Measurements from ENCODE around the gene PIK3C3. TPM values are rescaled to one million over a fixed set of nuclear protein-coding genes. Genes with fewer than 3 reads are reported as not detected.

The PIK3C3 gene
- total and polyA plus RNA-seq, 2 of the 8 experiments (the other 6 are each of a cell fraction or from before 2014, with no cell fraction given), result 15.3 to 47.4 TPM

- no peak for TF ChIP-seq CHD7 (IDR thresholded peaks at IDR 0.05; ENCODE audit: insufficient replicate concordance, low read length)
- TF ChIP-seq TCF12 (IDR thresholded peaks at IDR 0.05; ENCODE audit: low read depth, low read length), result no peak
- TF ChIP-seq BCL11A (IDR thresholded peaks at IDR 0.05; ENCODE audit: low read depth in 2 of 2, low read length in 2 of 2), result no peak
- no peak for TF ChIP-seq SIX5 (IDR thresholded peaks at IDR 0.05; ENCODE audit: low read depth, low read length)
- TF ChIP-seq POU5F1 (IDR thresholded peaks at IDR 0.05; ENCODE audit: low read depth, low read length), result no peak
- no peak for TF ChIP-seq POLR2AphosphoS5 (IDR thresholded peaks at IDR 0.05; ENCODE audit: low read depth, low read length)
- no peak for TF ChIP-seq EGR1 (IDR thresholded peaks at IDR 0.05; ENCODE audit: borderline replicate concordance, low read depth, low read length)
- no peak for TF ChIP-seq RNF2 (IDR thresholded peaks at IDR 0.05; ENCODE audit: borderline replicate concordance, low read depth, low read length, missing control alignments, poor library complexity, severe bottlenecking)
- no peak for TF ChIP-seq USF2 (IDR thresholded peaks at IDR 0.05; ENCODE audit: low read length)
- TF ChIP-seq KDM5A (IDR thresholded peaks at IDR 0.05; ENCODE audit: low read length), result no peak
- no peak for TF ChIP-seq CHD1 (IDR thresholded peaks at IDR 0.05; ENCODE audit: low read depth, low read length)
Measured at GRCh38 chr18:42069036-42069435, 114.0 kb downstream of the PIK3C3 start (continued).
